SK-N-SH treated with all-trans-retinoic acid at 6 μM for 48 hours (cell line): ENCODE data around the gene ELP1.

Source experiments
- ATAC-seq: fragments of 200-7000 bp; cut with Tn5 transposase; 3 replicates; pipeline ENCODE4 v1.9.1; 2020; ENCODE audit warnings: mild to moderate bottlenecking, moderate library complexity
- ARNTL ChIP-seq: fragments of 450-650 bp; formaldehyde crosslinking; IDR thresholded peaks from 2 replicates; pipeline ENCODE4 v1.5.0; 2020; ENCODE audit warnings: low read depth, mild to moderate bottlenecking, moderate library complexity, borderline replicate concordance
- BACH2 ChIP-seq: fragments of 250-450 bp; sonication (Bioruptor Pico); IDR thresholded peaks from 2 replicates; pipeline ENCODE4 v1.9.0; 2021; ENCODE audit warnings: mild to moderate bottlenecking, borderline replicate concordance
- CREB5 ChIP-seq: fragments of 250-450 bp; sonication (Bioruptor Pico); IDR thresholded peaks from 2 replicates; pipeline ENCODE4 v1.5.1; 2020; ENCODE audit warnings: low read depth, mild to moderate bottlenecking, moderate library complexity
- CSDC2 ChIP-seq: fragments of 250-450 bp; sonication (Bioruptor Pico); IDR thresholded peaks from 2 replicates; pipeline ENCODE4 v1.5.0; 2020; ENCODE audit warnings: mild to moderate bottlenecking, moderate library complexity
- CSRNP3 ChIP-seq: fragments of 250-450 bp; sonication (Bioruptor Pico); IDR thresholded peaks from 2 replicates; pipeline ENCODE4 v1.5.1; 2021; ENCODE audit warnings: mild to moderate bottlenecking, moderate library complexity
- GLIS3 ChIP-seq: fragments of 250-450 bp; sonication (Bioruptor Pico); IDR thresholded peaks from 2 replicates; pipeline ENCODE4 v1.5.0; 2020; ENCODE audit warnings: mild to moderate bottlenecking, moderate library complexity
- ISL1 ChIP-seq: fragments of 250-450 bp; sonication (Bioruptor Pico); IDR thresholded peaks from 2 replicates; pipeline ENCODE4 v2.1.2; 2022; ENCODE audit warnings: mild to moderate bottlenecking, moderate library complexity
- PATZ1 ChIP-seq: fragments of 250-450 bp; sonication (Bioruptor Pico); IDR thresholded peaks from 2 replicates; pipeline ENCODE4 v1.8.0; 2020; ENCODE audit warnings: mild to moderate bottlenecking, moderate library complexity, borderline replicate concordance
- RARB ChIP-seq: fragments of 250-450 bp; sonication (Bioruptor Pico); IDR thresholded peaks from 2 replicates; pipeline ENCODE4 v1.8.0; 2021; ENCODE audit warnings: mild to moderate bottlenecking, moderate library complexity
- TCF4 ChIP-seq: fragments of 250-450 bp; sonication (Bioruptor Pico); IDR thresholded peaks from 2 replicates; pipeline ENCODE4 v1.8.0; 2021; ENCODE audit warnings: mild to moderate bottlenecking, moderate library complexity, borderline replicate concordance
- TOX ChIP-seq: fragments of 250-450 bp; sonication (Bioruptor Pico); IDR thresholded peaks from 2 replicates; pipeline ENCODE4 v1.8.0; 2021; ENCODE audit warnings: mild to moderate bottlenecking, moderate library complexity, borderline replicate concordance
- ZC3H10 ChIP-seq: fragments of 250-450 bp; sonication (Bioruptor Pico); IDR thresholded peaks from 2 replicates; pipeline ENCODE4 v1.5.1; 2021; ENCODE audit warnings: mild to moderate bottlenecking, moderate library complexity
- ZFP3 ChIP-seq: fragments of 250-450 bp; sonication (Bioruptor Pico); IDR thresholded peaks from 2 replicates; pipeline ENCODE4 v1.5.0; 2020; ENCODE audit warnings: mild to moderate bottlenecking, moderate library complexity
- ZFP30 ChIP-seq: fragments of 450-650 bp; formaldehyde crosslinking; IDR thresholded peaks from 2 replicates; pipeline ENCODE4 v1.5.0; 2022; ENCODE audit warnings: mild to moderate bottlenecking, moderate library complexity
- ZNF565 ChIP-seq: fragments of 450-650 bp; formaldehyde crosslinking; conservative IDR thresholded peaks from 2 replicates; pipeline ENCODE4 v1.5.0; 2020; ENCODE audit warnings: low read depth, mild to moderate bottlenecking, moderate library complexity
- ZNF70 ChIP-seq: fragments of 450-650 bp; formaldehyde crosslinking; IDR thresholded peaks from 2 replicates; pipeline ENCODE4 v1.5.0; 2020; ENCODE audit warnings: mild to moderate bottlenecking, moderate library complexity
- ZNF8 ChIP-seq: fragments of 450-650 bp; formaldehyde crosslinking; IDR thresholded peaks from 2 replicates; pipeline ENCODE4 v1.5.0; 2020; ENCODE audit warnings: mild to moderate bottlenecking, moderate library complexity
- TF ChIP-seq, protein P1 (sequence below): fragments of 250-450 bp; sonication (Bioruptor Pico); IDR thresholded peaks from 2 replicates; pipeline ENCODE4 v1.5.0; 2020; ENCODE audit warnings: mild to moderate bottlenecking, moderate library complexity

ELP1 gene

GRCh38 chr9:108882052-108882888 lies 51.7 kb downstream of the ELP1 start:
- no peak for TF ChIP-seq PATZ1 (CRISPR knock-in tag)
- TF ChIP-seq ZNF70 (CRISPR knock-in tag), result no peak
- no peak for TF ChIP-seq BACH2
- TF ChIP-seq, protein P1, sequence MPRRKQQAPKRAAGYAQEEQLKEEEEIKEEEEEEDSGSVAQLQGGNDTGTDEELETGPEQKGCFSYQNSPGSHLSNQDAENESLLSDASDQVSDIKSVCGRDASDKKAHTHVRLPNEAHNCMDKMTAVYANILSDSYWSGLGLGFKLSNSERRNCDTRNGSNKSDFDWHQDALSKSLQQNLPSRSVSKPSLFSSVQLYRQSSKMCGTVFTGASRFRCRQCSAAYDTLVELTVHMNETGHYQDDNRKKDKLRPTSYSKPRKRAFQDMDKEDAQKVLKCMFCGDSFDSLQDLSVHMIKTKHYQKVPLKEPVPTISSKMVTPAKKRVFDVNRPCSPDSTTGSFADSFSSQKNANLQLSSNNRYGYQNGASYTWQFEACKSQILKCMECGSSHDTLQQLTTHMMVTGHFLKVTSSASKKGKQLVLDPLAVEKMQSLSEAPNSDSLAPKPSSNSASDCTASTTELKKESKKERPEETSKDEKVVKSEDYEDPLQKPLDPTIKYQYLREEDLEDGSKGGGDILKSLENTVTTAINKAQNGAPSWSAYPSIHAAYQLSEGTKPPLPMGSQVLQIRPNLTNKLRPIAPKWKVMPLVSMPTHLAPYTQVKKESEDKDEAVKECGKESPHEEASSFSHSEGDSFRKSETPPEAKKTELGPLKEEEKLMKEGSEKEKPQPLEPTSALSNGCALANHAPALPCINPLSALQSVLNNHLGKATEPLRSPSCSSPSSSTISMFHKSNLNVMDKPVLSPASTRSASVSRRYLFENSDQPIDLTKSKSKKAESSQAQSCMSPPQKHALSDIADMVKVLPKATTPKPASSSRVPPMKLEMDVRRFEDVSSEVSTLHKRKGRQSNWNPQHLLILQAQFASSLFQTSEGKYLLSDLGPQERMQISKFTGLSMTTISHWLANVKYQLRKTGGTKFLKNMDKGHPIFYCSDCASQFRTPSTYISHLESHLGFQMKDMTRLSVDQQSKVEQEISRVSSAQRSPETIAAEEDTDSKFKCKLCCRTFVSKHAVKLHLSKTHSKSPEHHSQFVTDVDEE (CRISPR knock-in tag), result no peak
- no peak for TF ChIP-seq CREB5 (CRISPR knock-in tag)
- no peak for TF ChIP-seq TOX (CRISPR knock-in tag)
- TF ChIP-seq CSDC2 (CRISPR knock-in tag), result no peak
- TF ChIP-seq TCF4 (CRISPR knock-in tag), result no peak
- no peak for TF ChIP-seq ZC3H10
- ATAC-seq, result no peak

GRCh38 chr9:108880738-108881316 lies 53.1 kb downstream of the ELP1 start:
- ATAC-seq, result no peak
- TF ChIP-seq ZFP30 (no peak), TCF4 (CRISPR knock-in tag) (no peak), CSRNP3 (CRISPR knock-in tag) (no peak), CREB5 (CRISPR knock-in tag) (no peak), GLIS3 (CRISPR knock-in tag) (no peak), ARNTL (no peak), ZNF565 (no peak), ISL1 (CRISPR knock-in tag) (no peak), ZFP3 (CRISPR knock-in tag) (no peak), PATZ1 (CRISPR knock-in tag) (no peak), RARB (CRISPR knock-in tag) (no peak), ZNF8 (no peak), CSDC2 (CRISPR knock-in tag) (no peak)
- TF ChIP-seq, protein P1 (CRISPR knock-in tag), result no peak
